Measurements from ENCODE around the gene PIGN.

PIGN gene

DNA sequence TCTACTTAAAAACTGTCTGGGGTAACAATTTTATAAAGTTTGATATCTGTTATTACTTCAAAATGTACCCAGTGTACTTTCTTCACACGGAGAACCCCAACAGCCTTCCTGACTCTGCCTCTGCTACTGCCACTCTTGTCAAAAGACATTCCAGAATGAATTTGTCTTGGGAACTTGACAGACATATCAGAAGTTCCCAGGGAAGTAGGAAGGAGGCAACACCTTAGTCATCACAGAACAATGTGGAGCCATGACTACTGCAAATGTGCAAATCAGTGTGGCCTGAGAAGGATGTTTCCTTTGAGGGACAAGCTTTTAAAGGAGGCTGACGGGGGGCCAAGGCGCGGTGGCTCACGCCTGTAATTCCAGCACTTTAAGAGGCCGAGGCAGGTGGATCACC is 160.3 kb downstream of the PIGN start:
- no peak for DNase-seq (ENCODE audit: low read depth)
- H3K4me3 ChIP-seq (ENCODE audit: low read depth, low read length) = no peak overlapping the region
- TF ChIP-seq MYC (IDR thresholded peaks at IDR 0.05; ENCODE audit: low read depth, low read length) (no peak), MAX (IDR thresholded peaks at IDR 0.05; ENCODE audit: low read depth, low read length) (no peak), POLR2A (IDR thresholded peaks at IDR 0.05; ENCODE audit: extremely low read depth, insufficient read length) (no peak)
- TF ChIP-seq, protein P1, sequence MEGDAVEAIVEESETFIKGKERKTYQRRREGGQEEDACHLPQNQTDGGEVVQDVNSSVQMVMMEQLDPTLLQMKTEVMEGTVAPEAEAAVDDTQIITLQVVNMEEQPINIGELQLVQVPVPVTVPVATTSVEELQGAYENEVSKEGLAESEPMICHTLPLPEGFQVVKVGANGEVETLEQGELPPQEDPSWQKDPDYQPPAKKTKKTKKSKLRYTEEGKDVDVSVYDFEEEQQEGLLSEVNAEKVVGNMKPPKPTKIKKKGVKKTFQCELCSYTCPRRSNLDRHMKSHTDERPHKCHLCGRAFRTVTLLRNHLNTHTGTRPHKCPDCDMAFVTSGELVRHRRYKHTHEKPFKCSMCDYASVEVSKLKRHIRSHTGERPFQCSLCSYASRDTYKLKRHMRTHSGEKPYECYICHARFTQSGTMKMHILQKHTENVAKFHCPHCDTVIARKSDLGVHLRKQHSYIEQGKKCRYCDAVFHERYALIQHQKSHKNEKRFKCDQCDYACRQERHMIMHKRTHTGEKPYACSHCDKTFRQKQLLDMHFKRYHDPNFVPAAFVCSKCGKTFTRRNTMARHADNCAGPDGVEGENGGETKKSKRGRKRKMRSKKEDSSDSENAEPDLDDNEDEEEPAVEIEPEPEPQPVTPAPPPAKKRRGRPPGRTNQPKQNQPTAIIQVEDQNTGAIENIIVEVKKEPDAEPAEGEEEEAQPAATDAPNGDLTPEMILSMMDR (IDR thresholded peaks at IDR 0.05; ENCODE audit: low read depth, low read length) = no peak

DNA sequence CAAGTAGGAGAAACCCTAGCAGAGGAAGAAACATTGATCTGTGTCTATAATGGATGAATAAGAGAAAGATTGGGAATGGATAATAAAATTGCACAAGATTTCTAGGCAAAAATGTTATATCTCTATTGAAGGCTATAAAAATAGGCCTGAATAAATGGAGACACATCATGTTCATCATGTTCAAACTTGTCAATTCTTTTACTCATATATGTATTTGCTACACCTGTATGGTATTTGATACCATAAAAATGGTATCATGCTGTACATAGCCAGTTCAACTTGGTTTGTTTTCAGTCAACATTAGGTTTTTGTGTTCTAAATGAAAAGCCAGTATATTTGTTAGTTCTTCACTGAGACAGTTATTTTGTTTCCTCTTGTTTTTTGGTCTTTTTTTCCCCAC is 161.9 kb downstream of the PIGN start:
- no peak overlapping the region for H3K4me3 ChIP-seq (ENCODE audit: low read depth, low read length)
- no peak for DNase-seq (ENCODE audit: low read depth)
- TF ChIP-seq, protein P1 (IDR thresholded peaks at IDR 0.05; ENCODE audit: low read depth, low read length) = no peak

DNA sequence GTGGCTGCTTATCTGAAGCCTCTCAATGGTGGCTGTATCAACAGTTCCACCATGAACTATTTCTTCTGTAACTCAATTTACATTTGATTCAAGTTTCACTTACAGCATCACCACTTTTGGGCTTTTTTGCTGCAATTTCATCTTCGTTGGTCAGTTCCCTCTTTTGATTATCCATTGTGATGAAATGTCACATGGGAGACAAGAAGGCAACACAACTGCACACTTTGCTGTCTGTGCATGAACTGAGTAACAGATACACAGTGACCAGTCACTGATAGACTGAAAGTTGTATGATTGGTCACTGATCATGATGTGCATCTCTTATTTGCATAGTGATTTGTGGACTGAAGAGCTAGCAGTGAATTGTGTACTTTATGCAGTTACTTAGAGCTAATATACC is 163.3 kb downstream of the PIGN start:
- TF ChIP-seq POLR2A (IDR thresholded peaks at IDR 0.05; ENCODE audit: extremely low read depth, insufficient read length) (no peak), MAX (IDR thresholded peaks at IDR 0.05; ENCODE audit: low read depth, low read length) (no peak), MYC (IDR thresholded peaks at IDR 0.05; ENCODE audit: low read depth, low read length) (no peak)
- TF ChIP-seq, protein P1 (IDR thresholded peaks at IDR 0.05; ENCODE audit: low read depth, low read length) = no peak
- DNase-seq (ENCODE audit: low read depth) = no peak
- H3K4me3 ChIP-seq (ENCODE audit: low read depth, low read length) = no peak overlapping the region

DNA sequence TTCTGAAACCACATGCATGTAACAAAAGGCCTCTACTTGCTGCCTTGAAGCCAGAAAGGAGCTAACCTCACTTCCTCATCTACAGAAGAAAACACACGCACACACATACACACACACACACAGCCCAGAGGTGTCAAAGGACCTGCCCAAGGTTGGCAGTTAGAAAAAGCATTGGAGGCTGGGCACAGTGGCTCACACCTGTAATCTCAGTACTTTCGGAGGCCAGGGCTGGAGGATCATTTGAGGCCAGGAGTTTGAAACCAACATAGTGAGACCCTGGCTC is 168.2 kb downstream of the PIGN start:
- DNase-seq (ENCODE audit: low read depth) = no peak
- TF ChIP-seq MAX (IDR thresholded peaks at IDR 0.05; ENCODE audit: low read depth, low read length) (no peak), POLR2A (IDR thresholded peaks at IDR 0.05; ENCODE audit: extremely low read depth, insufficient read length) (no peak), MYC (IDR thresholded peaks at IDR 0.05; ENCODE audit: low read depth, low read length) (no peak)
- TF ChIP-seq, protein P1 (IDR thresholded peaks at IDR 0.05; ENCODE audit: low read depth, low read length) = no peak
- H3K4me3 ChIP-seq (ENCODE audit: low read depth, low read length) = no peak overlapping the region

- no peak for TF ChIP-seq MYC (IDR thresholded peaks at IDR 0.05; ENCODE audit: low read depth, low read length)
- no peak for TF ChIP-seq POLR2A (IDR thresholded peaks at IDR 0.05; ENCODE audit: extremely low read depth, insufficient read length)
- TF ChIP-seq MAX (IDR thresholded peaks at IDR 0.05; ENCODE audit: low read depth, low read length) = no peak
- TF ChIP-seq, protein P1 (IDR thresholded peaks at IDR 0.05; ENCODE audit: low read depth, low read length) = no peak
- H3K4me3 ChIP-seq (ENCODE audit: low read depth, low read length) = no peak overlapping the region
- DNase-seq (ENCODE audit: low read depth) = no peak
These were observed 168.7 kb downstream of the PIGN start for GRCh38 chr18:62018034-62018758.

GRCh38 chr18:62017618-62018017 is 169.2 kb downstream of the PIGN start:
- H3K4me3 ChIP-seq (ENCODE audit: low read depth, low read length) = no peak overlapping the region
- no peak for TF ChIP-seq MAX (IDR thresholded peaks at IDR 0.05; ENCODE audit: low read depth, low read length)
- TF ChIP-seq, protein P1 (IDR thresholded peaks at IDR 0.05; ENCODE audit: low read depth, low read length) = no peak
- DNase-seq (ENCODE audit: low read depth) = no peak
